ENCODE data around the gene NOTUM. TPM values are rescaled to one million over a fixed set of nuclear protein-coding genes. Genes with fewer than 3 reads are reported as not detected.

NOTUM gene
- total RNA-seq, 2 experiments from 2014 or later: 0.88 to 4.4 TPM

- no peak overlapping the region for H2AFZ ChIP-seq (ENCODE audit: low read length)
- H3K9me2 ChIP-seq (ENCODE audit: insufficient read depth, low read length): no peaks in the 10 kb centered on the region
- ChIA-PET CTCF (ENCODE audit: unreplicated experiment) (no interaction called here), POLR2A (interaction anchor here (1.7 kb wide), 1 partner anchor 29 kb away, joined by 5 read pairs; no protein-coding TSS in a partner anchor)
- H4K20me1 ChIP-seq (ENCODE audit: insufficient read depth, low read length): no peaks in the 10 kb centered on the region
- no peaks in the 10 kb centered on the region for H3K9me3 ChIP-seq (ENCODE audit: low read length)
- intact Hi-C loops (cut with micrococcal nuclease; ENCODE audit: unreplicated experiment): no loop called here
- TF ChIP-seq CTCF (conservative IDR thresholded peaks at IDR 0.05; ENCODE audit: low read length) (no peak), EZH2phosphoT487 (IDR thresholded peaks at IDR 0.05; ENCODE audit: borderline replicate concordance, low read depth, low read length) (no peak)
- H3K4me1 ChIP-seq (ENCODE audit: insufficient read depth, low read length, poor library complexity, severe bottlenecking): peaks cover 38% of the 10 kb centered on the region
- H3K36me3 ChIP-seq (ENCODE audit: insufficient read depth, low read length): peaks cover 28% of the 10 kb centered on the region; the same call in 1 of the 2 replicates
- BruUV-seq (replicated peaks): no TSS peak
- no peak for DNase-seq (ENCODE audit: low spot score)
- no peak overlapping the region for H3K4me3 ChIP-seq (ENCODE audit: low read depth, low read length, poor library complexity, severe bottlenecking)
- H3K4me2 ChIP-seq (ENCODE audit: low read length): no peak overlapping the region
- peaks cover 37% of the 10 kb centered on the region for H3K79me2 ChIP-seq (ENCODE audit: insufficient read depth, low read depth, low read length)
- H3K27ac ChIP-seq (ENCODE audit: low read depth, low read length, poor library complexity, severe bottlenecking): no peak overlapping the region
Measured at GRCh38 chr17:81923302-81924260, 37.4 kb downstream of the NOTUM start.

- no TSS peak for BruUV-seq (replicated peaks)
- TF ChIP-seq CTCF (conservative IDR thresholded peaks at IDR 0.05; ENCODE audit: low read length): no peak
- no peak for TF ChIP-seq EZH2phosphoT487 (IDR thresholded peaks at IDR 0.05; ENCODE audit: borderline replicate concordance, low read depth, low read length)
- peaks cover 39% of the 10 kb centered on the region for H3K4me1 ChIP-seq (ENCODE audit: insufficient read depth, low read length, poor library complexity, severe bottlenecking)
Measured at GRCh38 chr17:81922566-81923301, 38.3 kb downstream of the NOTUM start.

More at GRCh38 chr17:81922566-81923301, 38.3 kb downstream of the NOTUM start:
- Histone ChIP-seq H3K4me3 (ENCODE audit: low read depth, low read length, poor library complexity, severe bottlenecking) (no peak overlapping the region), H3K36me3 (ENCODE audit: insufficient read depth, low read length) (peaks cover 28% of the 10 kb centered on the region; the same call in 1 of the 2 replicates), H3K4me2 (ENCODE audit: low read length) (no peak overlapping the region), H4K20me1 (ENCODE audit: insufficient read depth, low read length) (no peaks in the 10 kb centered on the region), H2AFZ (ENCODE audit: low read length) (no peak overlapping the region), H3K9me2 (ENCODE audit: insufficient read depth, low read length) (no peaks in the 10 kb centered on the region), H3K79me2 (ENCODE audit: insufficient read depth, low read depth, low read length) (peaks cover 37% of the 10 kb centered on the region), H3K9me3 (ENCODE audit: low read length) (no peaks in the 10 kb centered on the region), H3K27ac (ENCODE audit: low read depth, low read length, poor library complexity, severe bottlenecking) (no peak overlapping the region)
- CTCF ChIA-PET (ENCODE audit: unreplicated experiment): no interaction called here
- POLR2A ChIA-PET: no interaction called here
- DNase-seq (ENCODE audit: low spot score): no peak
- intact Hi-C loops (cut with micrococcal nuclease; ENCODE audit: unreplicated experiment): no loop called here
